Stimulated activated CD8-positive, alpha-beta memory T cell treated with anti-CD3 and anti-CD28 coated beads, Interleukin-7, amount 100 ng/mL, for 24 hours (primary cell): ENCODE data around the gene MSL3.

ENCODE experiments used
- DNase-seq: peaks from one replicate; pipeline ENCODE4 v3.0.0-alpha.2; 2020; ENCODE audit warnings: low read depth

MSL3 gene

GRCh38 chrX:11757719-11758399, at the start of gene MSL3:
Gene MSL3 (plus strand): TSS chrX:11758237. CDS start chrX:11758264, 27 bp downstream.
- DNase-seq, result no peak

GRCh38 chrX:11722304-11722703, 35.7 kb upstream of the MSL3 start:
- DNase-seq, result no peak

- DNase-seq, result no peak
These were observed 33.7 kb upstream of the MSL3 start for GRCh38 chrX:11724122-11725017.

- DNase-seq, result no peak
These were observed 32.2 kb upstream of the MSL3 start for GRCh38 chrX:11725631-11726442.

GRCh38 chrX:11728556-11728955, 29.5 kb upstream of the MSL3 start:
- no peak for DNase-seq

GRCh38 chrX:11733614-11734013, 24.4 kb upstream of the MSL3 start:
- DNase-seq, result no peak

- DNase-seq, result no peak
These were observed 18.3 kb upstream of the MSL3 start for GRCh38 chrX:11739776-11740175.

GRCh38 chrX:11740794-11741193, 17.2 kb upstream of the MSL3 start:
- no peak for DNase-seq

- DNase-seq, result no peak
These were observed 16.5 kb upstream of the MSL3 start for GRCh38 chrX:11741574-11741973.

GRCh38 chrX:11745881-11746280, 12.2 kb upstream of the MSL3 start:
- DNase-seq, result no peak

GRCh38 chrX:11750046-11750445, 8.0 kb upstream of the MSL3 start:
- no peak for DNase-seq

- no peak for DNase-seq
These were observed 7.3 kb upstream of the MSL3 start for GRCh38 chrX:11750694-11751093.

- no peak for DNase-seq
These were observed 6.8 kb upstream of the MSL3 start for GRCh38 chrX:11751261-11751660.

- DNase-seq, result no peak
These were observed 4.4 kb upstream of the MSL3 start for GRCh38 chrX:11753668-11754067.

GRCh38 chrX:11754958-11755645, 2.9 kb upstream of the MSL3 start:
- no peak for DNase-seq

- no peak for DNase-seq
These were observed 2.3 kb upstream of the MSL3 start for GRCh38 chrX:11755724-11756123.

- no peak for DNase-seq
These were observed 1.4 kb upstream of the MSL3 start for GRCh38 chrX:11756354-11757318.

GRCh38 chrX:11757397-11757718, 679 bp upstream of the MSL3 start:
- DNase-seq, result no peak

- peak; percentile 76 for DNase-seq
These were observed 549 bp downstream of the MSL3 start for GRCh38 chrX:11758400-11759171.

GRCh38 chrX:11759172-11759460, 1.1 kb downstream of the MSL3 start:
- DNase-seq, result no peak
